ENCODE data around the gene TTC39C. TPM values are rescaled to one million over a fixed set of nuclear protein-coding genes. Genes with fewer than 3 reads are reported as not detected.
"Not testable (repeated sequence)": the region's sequence is repeated elsewhere in the genome, so short reads cannot be mapped to it uniquely, and the experiment has no call there.

Gene TTC39C
- total and polyA plus RNA-seq, 10 donors, result 15.4 to 52.3 (median 29.3) TPM

DNA sequence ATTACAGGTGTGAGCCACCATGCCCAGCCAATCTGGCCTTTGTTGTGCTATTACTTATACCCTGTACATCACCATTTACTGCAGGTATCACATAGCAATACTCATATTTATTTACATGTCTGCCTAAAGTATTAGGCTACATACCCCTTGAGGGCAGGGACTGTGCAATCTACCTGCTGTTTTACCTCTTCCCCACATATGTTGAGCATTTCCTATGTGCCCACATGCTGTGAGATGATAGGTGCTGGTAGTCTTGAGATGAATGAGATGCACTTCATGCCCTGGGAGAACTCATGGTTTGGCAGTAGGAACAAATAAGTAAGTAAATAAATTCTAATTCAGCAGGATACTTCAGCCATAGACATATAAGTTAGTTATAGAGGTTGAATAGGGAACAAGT, 59.2 kb downstream of the TTC39C start:
- no peak for DNase-seq
- no peaks in the 10 kb centered on the region for H3K27me3 ChIP-seq (replicated peaks in 1 of 7)
- H3K27ac ChIP-seq, result no peak overlapping the region
- peaks cover 0 to 28% (median 2%) of the 10 kb centered on the region in 6 donors for H3K4me1 ChIP-seq
- TF ChIP-seq POLR2A (IDR thresholded peaks at IDR 0.05) (no peak), POLR2AphosphoS5 (IDR thresholded peaks at IDR 0.05) (no peak)
- TF ChIP-seq, protein P1, sequence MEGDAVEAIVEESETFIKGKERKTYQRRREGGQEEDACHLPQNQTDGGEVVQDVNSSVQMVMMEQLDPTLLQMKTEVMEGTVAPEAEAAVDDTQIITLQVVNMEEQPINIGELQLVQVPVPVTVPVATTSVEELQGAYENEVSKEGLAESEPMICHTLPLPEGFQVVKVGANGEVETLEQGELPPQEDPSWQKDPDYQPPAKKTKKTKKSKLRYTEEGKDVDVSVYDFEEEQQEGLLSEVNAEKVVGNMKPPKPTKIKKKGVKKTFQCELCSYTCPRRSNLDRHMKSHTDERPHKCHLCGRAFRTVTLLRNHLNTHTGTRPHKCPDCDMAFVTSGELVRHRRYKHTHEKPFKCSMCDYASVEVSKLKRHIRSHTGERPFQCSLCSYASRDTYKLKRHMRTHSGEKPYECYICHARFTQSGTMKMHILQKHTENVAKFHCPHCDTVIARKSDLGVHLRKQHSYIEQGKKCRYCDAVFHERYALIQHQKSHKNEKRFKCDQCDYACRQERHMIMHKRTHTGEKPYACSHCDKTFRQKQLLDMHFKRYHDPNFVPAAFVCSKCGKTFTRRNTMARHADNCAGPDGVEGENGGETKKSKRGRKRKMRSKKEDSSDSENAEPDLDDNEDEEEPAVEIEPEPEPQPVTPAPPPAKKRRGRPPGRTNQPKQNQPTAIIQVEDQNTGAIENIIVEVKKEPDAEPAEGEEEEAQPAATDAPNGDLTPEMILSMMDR (IDR thresholded peaks at IDR 0.05 in 8 of 11, conservative IDR thresholded peaks at IDR 0.05 in 3 of 11), result no peak
- H3K9me3 ChIP-seq, result no peaks in the 10 kb centered on the region
- no peak overlapping the region for H3K4me3 ChIP-seq
- intact Hi-C loops (cut with DNase I; ENCODE audit: low total_unique reads), result no loop called here
- H3K36me3 ChIP-seq, result peaks cover 0 to 45% (median 0%) of the 10 kb centered on the region in 6 donors

DNA sequence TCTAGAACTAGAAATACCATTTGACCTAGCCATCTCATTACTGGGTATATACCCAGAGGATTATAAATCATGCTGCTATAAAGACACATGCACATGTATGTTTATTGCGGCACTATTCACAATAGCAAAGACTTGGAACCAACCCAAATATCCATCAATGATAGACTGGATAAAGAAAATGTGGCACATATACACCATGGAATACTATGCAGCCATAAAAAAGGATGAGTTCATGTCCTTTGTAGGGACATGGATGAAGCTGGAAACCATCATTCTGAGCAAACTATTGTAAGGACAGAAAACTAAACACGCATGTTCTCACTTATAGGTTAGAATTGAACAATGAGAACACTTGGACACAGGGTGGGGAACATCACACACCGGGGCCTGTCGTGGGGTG, 60.2 kb downstream of the TTC39C start:
- 95 to 99% (median 99%) methylated on average over 3 to 4 of the region's 4 CpGs for WGBS, 5 donors
- H3K27ac ChIP-seq; H3K27me3 ChIP-seq (replicated peaks in 1 of 7); H3K9me3 ChIP-seq; DNase-seq; intact Hi-C loops (cut with DNase I; ENCODE audit: low total_unique reads); H3K4me3 ChIP-seq: not testable (repeated sequence)
- Histone ChIP-seq H3K36me3 (peaks cover 0 to 51% (median 0%) of the 10 kb centered on the region in 6 donors), H3K4me1 (peaks cover 0 to 18% (median 2%) of the 10 kb centered on the region in 6 donors)

DNA sequence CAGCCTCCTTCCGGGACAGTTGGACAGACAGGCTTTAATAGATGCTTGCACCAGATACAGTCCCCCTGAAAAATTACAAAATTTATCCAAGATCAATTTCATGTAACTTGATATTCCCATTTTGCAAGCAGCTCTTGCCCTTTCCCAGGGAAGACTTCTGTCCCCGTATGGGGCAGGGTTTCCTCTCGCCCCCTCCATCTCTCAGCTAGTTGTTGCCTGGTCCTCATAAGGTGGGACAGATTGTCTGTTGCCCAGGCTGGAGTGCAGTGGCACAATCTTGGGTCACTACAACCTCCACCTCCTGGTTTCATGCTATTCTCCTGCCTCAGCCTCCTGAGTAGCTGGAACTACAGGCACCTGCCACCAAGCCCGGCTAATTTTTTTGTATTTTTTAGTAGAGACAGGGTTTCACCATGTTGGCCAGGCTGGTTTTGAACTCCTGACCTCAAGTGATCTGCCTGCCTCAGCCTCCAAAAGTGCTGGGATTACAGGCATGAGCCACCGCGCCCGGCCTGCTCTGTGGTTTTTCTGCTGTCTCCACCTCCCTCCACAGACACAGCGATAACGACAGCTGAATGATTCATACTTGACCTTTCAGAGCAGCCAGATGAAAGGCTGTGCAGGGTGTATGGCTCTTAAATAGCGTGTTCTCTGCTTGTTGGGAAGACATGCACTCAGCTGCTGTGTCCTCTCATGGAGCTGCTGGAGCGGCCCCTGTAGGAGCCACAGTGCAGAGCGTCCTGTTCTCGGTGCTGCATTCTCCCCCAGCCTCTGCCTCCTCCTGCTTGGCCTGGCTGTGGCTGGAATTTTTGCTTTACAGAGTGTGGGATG, 61.4 kb downstream of the TTC39C start:
- no peaks in the 10 kb centered on the region for H3K9me3 ChIP-seq
- 65 to 74% (median 69%) methylated on average over 13 of the region's 13 CpGs for WGBS, 5 donors
- peaks cover 0 to 52% (median 5%) of the 10 kb centered on the region in 6 donors for H3K36me3 ChIP-seq
- DNase-seq, result no peak
- peaks cover 0 to 17% (median 2%) of the 10 kb centered on the region in 6 donors for H3K4me1 ChIP-seq
- peak overlapping the region in 4 of 8 donors; percentile 40 to 53 (median 46) for H3K27ac ChIP-seq
- H3K27me3 ChIP-seq (replicated peaks in 1 of 7), result no peaks in the 10 kb centered on the region
- H3K4me3 ChIP-seq, result no peak overlapping the region
- TF ChIP-seq POLR2A (IDR thresholded peaks at IDR 0.05) (no peak), POLR2AphosphoS5 (IDR thresholded peaks at IDR 0.05) (peak; percentile 49 to 58 (median 50))
- TF ChIP-seq, protein P1 (IDR thresholded peaks at IDR 0.05 in 8 of 11, conservative IDR thresholded peaks at IDR 0.05 in 3 of 11), result peak in 4 of 11 experiments; percentile 14 to 43 (median 31)
- intact Hi-C loops (cut with DNase I; ENCODE audit: low total_unique reads), result no loop called here

DNA sequence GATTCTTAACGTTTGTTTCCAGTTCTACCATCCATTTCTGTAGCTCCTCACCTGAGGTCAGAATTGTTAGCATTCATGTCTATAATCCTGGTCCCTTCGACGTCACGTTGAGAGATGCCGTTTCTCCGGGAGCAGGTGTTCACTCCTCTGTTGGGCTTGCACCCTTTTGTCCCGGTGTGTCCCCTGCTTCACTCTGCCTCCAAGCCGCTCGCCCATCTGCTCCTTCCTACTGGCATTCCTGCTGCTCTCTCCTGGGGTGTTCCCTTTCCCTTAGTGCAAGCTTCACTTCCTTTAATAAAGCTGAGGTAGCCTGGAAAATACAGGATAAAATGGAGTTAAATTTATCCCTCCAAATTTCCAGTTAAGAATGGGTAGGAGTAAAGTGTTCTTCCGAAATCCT, 62.4 kb downstream of the TTC39C start:
- Histone ChIP-seq H3K27me3 (replicated peaks in 1 of 7) (no peaks in the 10 kb centered on the region), H3K36me3 (peaks cover 0 to 51% (median 6%) of the 10 kb centered on the region in 6 donors), H3K27ac (peak overlapping the region in 2 of 8 donors; percentile 12 to 44), H3K9me3 (no peaks in the 10 kb centered on the region), H3K4me1 (peaks cover 0 to 17% (median 2%) of the 10 kb centered on the region in 6 donors), H3K4me3 (no peak overlapping the region)
- no peak for DNase-seq
- TF ChIP-seq, protein P1 (IDR thresholded peaks at IDR 0.05 in 8 of 11, conservative IDR thresholded peaks at IDR 0.05 in 3 of 11), result no peak
- TF ChIP-seq POLR2AphosphoS5 (IDR thresholded peaks at IDR 0.05) (no peak), POLR2A (IDR thresholded peaks at IDR 0.05) (no peak)
- WGBS, 5 donors, result 90 to 95% (median 94%) methylated on average over 10 of the region's 10 CpGs
- intact Hi-C loops (cut with DNase I; ENCODE audit: low total_unique reads), result no loop called here
